CD4-positive, alpha-beta T cell treated with Interleukin-17A for 1 hour (primary cell): ENCODE results near the gene PLCB1.
A peak's percentile ranks its signal among the peaks of the same experiment; 100 is the strongest.
"Not testable (repeated sequence)": the region's sequence is repeated elsewhere in the genome, so short reads cannot be mapped to it uniquely, and the experiment has no call there.

ENCODE experiments used
- DNase-seq: peaks from one replicate; pipeline ENCODE4 v3.0.0-alpha.2; 2020

PLCB1 gene

GRCh38 chr20:8809107-8809953 lies 677.3 kb downstream of the PLCB1 start:
- DNase-seq: no peak

- DNase-seq: no peak
Measured at GRCh38 chr20:8811801-8812594, 679.9 kb downstream of the PLCB1 start.

- DNase-seq: no peak
Measured at GRCh38 chr20:8812817-8813216, 680.8 kb downstream of the PLCB1 start.

GRCh38 chr20:8815208-8815607 lies 683.1 kb downstream of the PLCB1 start:
- DNase-seq: no peak

- DNase-seq: no peak
Measured at GRCh38 chr20:8829256-8829655, 697.2 kb downstream of the PLCB1 start.

GRCh38 chr20:8834294-8834693 lies 702.2 kb downstream of the PLCB1 start:
- not testable (repeated sequence) for DNase-seq

- no peak for DNase-seq
Measured at GRCh38 chr20:8834851-8835250, 702.8 kb downstream of the PLCB1 start.

GRCh38 chr20:8837396-8837795 lies 705.3 kb downstream of the PLCB1 start:
- no peak for DNase-seq

- DNase-seq: no peak
Measured at GRCh38 chr20:8842525-8842924, 710.5 kb downstream of the PLCB1 start.

GRCh38 chr20:8844179-8844578 lies 712.1 kb downstream of the PLCB1 start:
- no peak for DNase-seq

GRCh38 chr20:8849990-8850389 lies 717.9 kb downstream of the PLCB1 start:
- DNase-seq: no peak

- DNase-seq: no peak
Measured at GRCh38 chr20:8851446-8851845, 719.4 kb downstream of the PLCB1 start.

- not testable (repeated sequence) for DNase-seq
Measured at GRCh38 chr20:8851919-8852318, 719.9 kb downstream of the PLCB1 start.

GRCh38 chr20:8853211-8853610 lies 721.1 kb downstream of the PLCB1 start:
- DNase-seq: not testable (repeated sequence)

GRCh38 chr20:8853805-8854338 lies 721.8 kb downstream of the PLCB1 start:
- peak; percentile 37 for DNase-seq

- no peak for DNase-seq
Measured at GRCh38 chr20:8854571-8854970, 722.5 kb downstream of the PLCB1 start.

GRCh38 chr20:8855315-8855714 lies 723.2 kb downstream of the PLCB1 start:
- DNase-seq: no peak

- DNase-seq: no peak
Measured at GRCh38 chr20:8856668-8857067, 724.6 kb downstream of the PLCB1 start.

GRCh38 chr20:8858181-8858787 lies 726.2 kb downstream of the PLCB1 start:
- DNase-seq: no peak

- DNase-seq: no peak
Measured at GRCh38 chr20:8860011-8860495, 728.0 kb downstream of the PLCB1 start.

- no peak for DNase-seq
Measured at GRCh38 chr20:8862092-8862491, 730.0 kb downstream of the PLCB1 start.

GRCh38 chr20:8865636-8866035 lies 733.6 kb downstream of the PLCB1 start:
- no peak for DNase-seq
